Heart left ventricle (tissue), 13 donors: ENCODE results near the gene RNH1.
A peak's percentile ranks its signal among the peaks of the same experiment; 100 is the strongest.

Experiments
- CTCF ChIP-seq, 12 donors: fragments of 200-600 bp; sonication (generic) in 4 of 12; IDR thresholded peaks; one replicate each; pipeline versions ENCODE4 v1.5.0 to v1.8.0; 2018 to 2022; ENCODE audit warnings: antibody characterized with exemption in 12 of 12, mild to moderate bottlenecking in 5 of 12
- POLR2A ChIP-seq, 2 donors: fragments of 450-650 bp; IDR thresholded peaks; one replicate each; pipeline ENCODE4 v1.6.1; 2017; ENCODE audit warnings: antibody characterized with exemption in 2 of 2, mild to moderate bottlenecking in 2 of 2, moderate library complexity in 2 of 2
- donor health status: ischemic (EF 13 %, LVEDD 7.1; RV severe dilation, severe dysfunction).
- donor health status: DM: no; HTN: yes; CAD: no.
- donor health status: DM: no; HTN: no; CAD: no.
- donor health status: ischemic (EF 25% LVEDD 6.9; RV normal size, moderate dysfunction).
- donor health status: ischemic (EF 25% LVEDD 5.7; RV mildly dilated, moderate dysfunction).
- donor health status: ischemic (EF 35%, LVEDD 5.7; RV mildly dilated, moderate dysfunction).
- donor health status: nonischemic (EF 11% LVEDD 7.7; RV severe dilation, severe dysfunction).
- donor health status: DM: yes; HTN: yes; CAD: no.
- donor health status: PGD.
- donor health status: ischemic (EF 29% LVEDD 5.4; RV normal size, mild dysfunction).
- donor health status: nonischemic (EF 23%, LVEDD 6.1; RV moderate dilation, normal function).

DNA sequence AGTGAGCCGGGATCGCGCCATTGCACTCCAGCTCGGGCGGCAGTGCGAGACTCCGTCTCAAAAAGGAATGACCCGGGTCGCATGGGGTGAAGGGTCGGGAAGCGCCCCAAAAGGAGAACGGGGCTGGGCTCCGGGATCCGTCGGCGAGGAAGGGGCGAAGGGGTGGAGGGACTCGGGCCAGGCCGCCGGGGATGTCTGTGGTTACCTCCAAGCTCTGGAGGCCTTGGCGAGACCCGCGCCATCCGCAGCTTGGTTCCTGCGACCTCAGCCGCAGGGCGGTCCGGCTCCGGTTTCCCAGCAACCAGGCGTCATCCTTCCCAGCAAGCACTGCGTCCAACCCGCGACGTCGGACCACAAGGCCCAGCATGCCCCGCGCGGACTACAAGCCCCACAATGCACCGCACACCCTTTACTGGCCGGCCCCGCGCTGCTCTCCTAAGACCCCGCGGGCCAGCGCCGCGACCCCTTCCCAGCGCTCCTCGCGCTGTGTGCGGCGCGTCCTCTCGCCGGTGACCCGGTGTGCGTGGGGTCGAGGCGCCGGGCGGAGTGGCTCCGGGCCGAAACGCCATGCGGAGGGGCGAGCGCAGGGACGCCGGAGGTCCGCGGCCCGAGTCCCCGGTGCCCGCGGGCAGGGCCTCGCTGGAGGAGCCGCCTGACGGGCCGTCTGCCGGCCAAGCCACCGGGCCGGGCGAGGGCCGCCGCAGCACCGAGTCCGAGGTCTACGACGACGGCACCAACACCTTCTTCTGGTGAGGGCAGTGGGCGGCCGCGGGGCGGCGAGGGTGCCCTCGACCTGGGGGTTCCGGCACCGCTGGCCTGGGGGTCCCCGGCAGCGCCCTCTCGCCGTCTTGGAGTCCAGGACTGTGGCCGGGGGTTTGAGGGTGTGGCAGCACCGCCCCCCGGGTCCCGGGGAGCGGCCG is 56.9 kb downstream of the RNH1 start, which contains the start of gene PTDSS2:
- TF ChIP-seq POLR2A (IDR thresholded peaks at IDR 0.05) = peak in 1 of 2 donors; percentile 83
- no peak for TF ChIP-seq CTCF (IDR thresholded peaks at IDR 0.05)
